GM18520 (cell line): Measurements from ENCODE around the gene PRRG1.
"Not testable (repeated sequence)": the region's sequence is repeated elsewhere in the genome, so short reads cannot be mapped to it uniquely, and the experiment has no call there.

Experiments used
- ATAC-seq: cut with Tn5 transposase; IDR thresholded peaks from one replicate; pipeline ENCODE4 v1.9.1; 2021; ENCODE audit not compliant: unreplicated experiment

The PRRG1 gene

DNA sequence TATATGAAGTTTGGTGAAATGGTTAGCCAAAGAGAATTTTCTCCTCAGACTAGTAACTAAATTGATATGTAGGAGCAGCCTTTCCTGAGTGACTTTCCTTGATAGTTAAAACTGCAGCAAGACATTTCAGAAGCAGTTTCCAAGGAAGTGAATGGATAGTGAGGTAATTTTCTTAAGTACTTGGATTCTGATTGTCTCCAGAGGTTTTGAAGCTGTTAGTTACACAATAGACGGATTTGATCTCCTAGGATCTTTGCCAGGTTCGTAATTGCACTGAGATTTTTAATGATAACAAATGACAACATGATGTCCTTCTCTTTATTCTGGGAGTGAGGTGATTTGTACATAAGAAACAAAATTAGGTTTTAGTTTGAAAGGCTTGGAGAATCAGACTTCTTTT lies 29.2 kb downstream of the PRRG1 start:
- no peak for ATAC-seq

DNA sequence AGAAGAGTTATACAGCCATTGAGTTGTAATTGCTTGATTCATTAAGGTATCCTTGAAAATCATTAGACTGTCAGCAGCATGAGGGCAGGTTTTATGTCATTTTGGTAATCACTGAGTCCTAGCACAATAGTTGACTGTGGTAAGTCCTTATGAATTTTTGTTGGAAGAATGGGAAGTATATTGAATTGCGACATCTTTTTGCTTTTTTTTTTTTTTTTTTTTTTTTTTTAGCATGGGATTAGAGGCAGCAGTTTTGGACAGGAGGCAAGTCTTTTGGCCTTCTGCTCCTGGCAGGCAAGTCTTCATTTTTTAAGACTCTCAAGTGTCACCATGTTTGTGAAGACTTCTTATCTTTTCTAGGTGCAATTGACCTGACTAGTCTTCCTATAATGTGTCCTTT lies 29.7 kb downstream of the PRRG1 start:
- no peak for ATAC-seq

DNA sequence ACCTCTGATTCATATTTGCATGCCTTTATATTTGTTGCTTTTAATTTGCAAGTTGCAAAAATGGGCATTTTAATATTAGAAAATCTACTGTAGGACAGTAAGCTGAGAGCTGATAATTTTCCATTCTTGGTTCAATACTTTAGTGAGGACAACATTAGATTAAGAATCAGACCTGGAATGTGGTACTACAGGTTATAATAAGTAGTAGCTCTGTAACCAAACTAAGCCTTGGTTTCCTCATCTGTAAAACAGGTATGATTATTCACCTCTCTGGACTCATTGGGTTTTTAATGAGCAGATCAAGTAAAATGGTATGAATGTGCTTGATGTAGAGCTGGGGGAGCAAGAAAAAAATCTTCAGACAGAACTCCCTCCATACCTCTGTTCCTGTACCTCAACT lies 31.1 kb downstream of the PRRG1 start:
- no peak for ATAC-seq

GRCh38 chrX:37380924-37381323 lies 31.8 kb downstream of the PRRG1 start:
- no peak for ATAC-seq

- no peak for ATAC-seq
Measured at GRCh38 chrX:37383313-37383712, 34.1 kb downstream of the PRRG1 start.

GRCh38 chrX:37388413-37388812 lies 39.2 kb downstream of the PRRG1 start:
- no peak for ATAC-seq

- ATAC-seq: no peak
Measured at GRCh38 chrX:37405956-37406355, 56.8 kb downstream of the PRRG1 start.

DNA sequence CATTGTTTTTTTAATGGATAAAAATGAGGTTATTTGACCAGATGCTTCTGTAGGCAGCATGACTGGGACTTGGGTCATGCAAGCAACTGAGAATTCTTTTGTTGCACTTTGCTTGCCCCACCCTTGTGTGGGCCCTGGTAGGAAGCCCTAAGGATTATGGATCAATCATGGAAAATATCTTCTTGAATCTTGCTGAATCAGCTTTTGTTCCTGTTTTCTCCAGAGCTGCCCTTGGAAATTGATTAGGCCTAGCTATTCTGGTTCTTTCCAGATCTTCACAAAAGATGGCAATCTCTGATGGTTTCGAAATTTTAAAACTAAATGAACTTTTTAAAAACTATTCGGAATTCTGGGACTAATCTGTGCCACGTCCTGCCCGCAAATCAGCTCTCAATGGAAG lies 58.6 kb downstream of the PRRG1 start:
- no peak for ATAC-seq

- ATAC-seq: no peak
Measured at GRCh38 chrX:37409278-37409677, 60.1 kb downstream of the PRRG1 start.

DNA sequence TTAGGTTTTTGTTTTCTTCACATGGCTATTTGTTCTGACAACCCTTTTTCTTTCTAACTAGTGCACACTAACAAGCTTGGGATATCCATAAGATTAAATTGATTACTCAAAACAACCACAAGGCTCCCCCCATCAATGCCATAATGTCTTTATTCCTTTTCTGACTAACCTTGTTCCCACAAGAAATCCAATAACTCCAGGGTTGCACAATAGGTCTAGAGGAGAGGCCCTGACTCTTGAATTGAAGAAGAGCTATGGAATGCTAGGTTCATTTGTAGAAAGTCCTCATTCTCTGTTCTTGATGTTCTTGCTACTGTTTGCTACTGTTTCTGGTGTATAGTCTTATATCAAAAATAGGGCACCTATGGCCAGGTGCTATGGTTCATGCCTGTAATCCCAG lies 71.0 kb downstream of the PRRG1 start:
- no peak for ATAC-seq

DNA sequence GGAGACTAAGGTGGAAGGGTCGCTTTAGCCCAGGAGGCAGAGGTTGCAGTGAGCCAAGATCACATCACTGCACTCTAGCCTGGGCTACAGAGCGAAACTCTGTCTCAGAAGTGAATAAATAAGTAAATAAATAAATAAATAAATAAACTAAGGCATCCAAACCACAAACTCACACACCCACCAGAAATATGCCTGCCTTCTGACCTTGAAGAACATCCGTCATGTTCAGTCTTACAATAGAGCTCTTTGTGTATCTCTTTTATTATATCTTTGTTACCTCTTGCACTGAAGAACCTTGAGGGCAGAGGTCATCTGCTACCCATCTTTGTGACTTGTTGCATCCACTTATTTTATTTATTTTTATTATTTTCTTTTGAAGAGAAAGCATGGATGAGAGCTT lies 71.6 kb downstream of the PRRG1 start:
- no peak for ATAC-seq

DNA sequence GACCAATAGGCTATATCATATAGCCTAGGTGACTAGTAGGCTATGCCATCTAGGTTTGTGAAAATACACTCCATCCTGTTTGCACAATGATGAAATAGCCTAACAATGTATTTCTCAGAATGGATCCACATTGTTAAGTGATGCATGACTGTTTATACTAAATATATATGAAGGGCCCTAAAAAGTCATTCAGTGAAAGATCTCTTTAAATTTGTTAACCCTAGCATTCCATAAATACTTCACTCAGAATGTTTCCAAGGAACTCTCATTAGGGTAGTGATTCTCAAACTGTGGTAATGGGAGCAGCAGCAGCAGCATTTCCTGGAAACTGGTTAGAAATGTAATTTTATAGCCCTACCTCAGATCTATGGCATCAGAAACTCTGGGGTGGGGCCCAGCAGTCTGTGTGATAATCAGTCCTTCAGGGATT lies 74.9 kb downstream of the PRRG1 start:
- ATAC-seq: no peak

GRCh38 chrX:37425370-37425769 lies 76.2 kb downstream of the PRRG1 start:
- no peak for ATAC-seq

DNA sequence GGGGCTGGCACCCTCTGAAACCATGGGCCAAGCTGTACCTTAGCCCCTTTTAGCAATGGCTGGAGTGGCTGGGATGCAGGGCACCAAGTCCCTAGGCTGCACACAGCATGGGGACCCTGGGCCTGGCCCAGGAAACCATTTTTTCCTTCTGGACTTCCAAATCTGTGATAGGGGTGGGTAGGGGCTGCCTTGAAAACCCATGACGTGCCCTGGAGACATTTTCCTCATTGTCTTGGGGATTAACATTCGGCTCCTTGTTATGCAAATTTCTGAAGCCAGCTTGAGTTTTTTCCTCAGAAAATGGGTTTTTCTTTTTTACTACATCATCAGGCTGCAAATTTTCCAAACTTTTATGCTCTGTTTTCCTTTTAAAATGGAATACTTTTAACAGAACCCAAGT lies 79.8 kb downstream of the PRRG1 start:
- not testable (repeated sequence) for ATAC-seq

GRCh38 chrX:37434362-37434761 lies 85.2 kb downstream of the PRRG1 start:
- ATAC-seq: no peak

GRCh38 chrX:37437160-37437559 lies 88.0 kb downstream of the PRRG1 start:
- no peak for ATAC-seq

- no peak for ATAC-seq
Measured at GRCh38 chrX:37441377-37441776, 92.2 kb downstream of the PRRG1 start.

DNA sequence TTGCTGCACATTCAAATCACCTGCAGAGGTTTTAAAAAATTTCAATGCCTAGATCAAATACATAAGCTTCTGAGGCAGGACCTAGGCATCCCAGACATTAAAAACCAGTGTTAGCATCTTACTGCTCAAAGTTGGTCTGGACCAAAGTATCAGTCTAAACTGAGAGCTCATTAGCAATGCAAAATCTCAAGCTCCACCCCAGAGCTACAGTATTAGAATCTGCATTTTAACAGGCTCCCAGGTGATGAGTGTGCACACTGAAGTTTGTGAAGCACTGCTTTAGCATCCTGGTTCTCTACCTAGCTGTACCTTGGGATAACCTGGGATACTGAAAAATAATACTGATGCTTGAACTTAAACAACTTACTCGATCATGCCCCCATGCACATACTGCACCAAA lies 96.0 kb downstream of the PRRG1 start:
- ATAC-seq: no peak

DNA sequence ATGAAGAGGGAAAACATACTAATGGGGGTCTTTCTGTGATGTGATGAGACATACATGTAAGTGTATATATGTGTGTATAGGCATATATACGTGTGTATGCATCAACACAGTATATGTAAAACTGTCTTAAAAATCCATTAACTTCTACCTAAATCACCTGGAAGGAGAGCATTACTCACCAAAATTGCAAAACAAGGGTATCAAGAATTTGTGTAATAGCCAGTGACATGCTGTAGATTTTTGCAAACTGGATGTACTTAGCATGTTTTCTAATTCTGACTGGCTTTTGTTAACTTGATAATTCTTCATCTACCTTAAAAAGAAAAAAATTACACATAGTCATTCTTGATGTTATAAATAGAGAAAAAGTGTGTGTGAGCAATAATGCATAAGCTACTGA lies 104.7 kb downstream of the PRRG1 start:
- no peak for ATAC-seq

GRCh38 chrX:37454537-37455285 lies 105.5 kb downstream of the PRRG1 start:
- no peak for ATAC-seq

DNA sequence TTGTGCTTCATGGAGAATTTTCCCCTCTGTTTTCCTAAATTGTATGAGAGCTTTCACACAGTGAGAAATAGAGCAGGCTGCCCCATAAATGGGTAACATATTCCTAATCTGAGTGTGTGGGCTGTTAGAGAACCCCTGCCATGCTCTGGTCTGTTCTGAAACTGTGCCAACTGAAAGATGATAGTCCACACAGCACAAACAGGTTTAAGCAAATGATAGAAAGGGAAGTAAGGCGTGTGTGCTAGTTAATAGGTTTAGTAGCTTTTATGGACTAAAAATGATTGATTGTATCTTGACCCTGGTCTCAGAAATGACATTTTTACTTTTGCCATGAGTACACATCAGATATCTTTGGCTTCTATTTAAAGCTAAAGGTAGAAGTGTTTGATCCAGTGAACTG lies 106.2 kb downstream of the PRRG1 start:
- ATAC-seq: no peak

DNA sequence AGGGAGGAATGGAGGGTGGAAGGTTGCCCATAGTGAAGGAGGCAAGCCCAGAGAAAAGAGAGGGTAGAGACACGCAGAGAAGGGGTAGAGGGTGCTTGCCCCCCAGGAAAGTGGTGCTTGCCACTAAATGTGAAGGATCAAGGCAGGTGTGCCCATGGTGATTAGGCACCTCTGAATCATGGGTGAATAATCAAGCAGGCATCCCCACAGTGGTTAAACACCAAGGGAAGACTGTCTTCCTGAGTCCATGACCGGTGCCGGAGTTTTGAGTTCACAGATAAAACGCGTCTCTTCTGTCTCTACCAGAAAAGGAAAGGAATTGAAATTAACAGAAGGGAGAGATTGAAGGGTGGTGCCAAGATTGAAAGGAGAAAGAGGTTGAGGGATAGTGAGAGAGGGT lies 111.1 kb downstream of the PRRG1 start:
- ATAC-seq: not testable (repeated sequence)

GRCh38 chrX:37462346-37462745 lies 113.2 kb downstream of the PRRG1 start:
- no peak for ATAC-seq
